Right lung (tissue), 5 donors: ENCODE measurements around the gene PLXNC1. TPM values are rescaled to one million over a fixed set of nuclear protein-coding genes. Genes with fewer than 3 reads are reported as not detected.

ENCODE experiments used
- DNase-seq, 2 donors: peaks; one replicate each; pipeline ENCODE4 v3.0.0-alpha.2; 2013
- polyA plus RNA-seq, 5 donors: library from polyadenylated mRNA; unstranded; fragments of 120-200 nt; gene quantifications; one replicate each; pipeline versions ENCODE4 v1.2.1 to v1.2.3, GENCODE V29; 2013; ENCODE audit warnings: inconsistent platforms in 1 of 5, low replicate concordance in 1 of 5; ENCODE audit not compliant: insufficient read length in 5 of 5, insufficient read depth in 1 of 5

PLXNC1 gene
- polyA plus RNA-seq, 5 donors = 8.1 to 11.7 (median 10.0) TPM

DNA sequence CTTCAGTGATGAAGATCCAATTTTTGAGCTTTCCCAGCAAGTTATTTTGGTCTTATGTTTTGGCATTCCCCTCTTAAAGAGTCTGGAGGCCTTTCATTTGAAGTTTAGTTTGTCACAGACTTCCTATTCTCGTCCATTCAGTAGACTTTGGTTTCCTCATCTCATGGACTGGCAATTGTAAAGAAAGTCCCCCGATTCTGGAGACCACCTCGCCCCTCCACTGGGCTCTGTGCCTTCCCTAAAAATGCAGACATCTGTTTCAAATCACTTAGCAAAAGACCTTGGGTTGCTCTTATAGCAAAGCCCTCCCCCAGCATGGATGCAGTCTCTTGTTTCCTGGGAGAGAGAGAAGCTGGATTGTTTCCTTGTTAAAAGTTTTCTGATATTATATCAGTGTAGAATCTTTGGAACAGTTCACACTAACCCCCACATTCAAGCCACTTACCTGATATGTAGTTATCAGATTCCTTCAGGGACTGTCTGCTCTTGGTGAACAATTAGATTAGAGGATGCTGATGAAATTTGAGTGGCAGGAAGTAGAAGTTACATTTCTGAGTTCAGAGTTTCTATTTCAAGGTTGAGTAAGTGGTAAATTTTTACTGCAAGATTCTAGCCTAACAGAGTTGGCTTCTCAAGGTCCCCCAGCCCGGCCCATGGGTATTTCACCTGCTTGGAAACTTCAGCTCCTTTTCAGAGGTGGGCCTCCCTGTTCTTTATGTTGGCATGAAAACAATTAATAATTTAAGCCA is 56.3 kb downstream of the PLXNC1 start:
- no peak for DNase-seq

DNA sequence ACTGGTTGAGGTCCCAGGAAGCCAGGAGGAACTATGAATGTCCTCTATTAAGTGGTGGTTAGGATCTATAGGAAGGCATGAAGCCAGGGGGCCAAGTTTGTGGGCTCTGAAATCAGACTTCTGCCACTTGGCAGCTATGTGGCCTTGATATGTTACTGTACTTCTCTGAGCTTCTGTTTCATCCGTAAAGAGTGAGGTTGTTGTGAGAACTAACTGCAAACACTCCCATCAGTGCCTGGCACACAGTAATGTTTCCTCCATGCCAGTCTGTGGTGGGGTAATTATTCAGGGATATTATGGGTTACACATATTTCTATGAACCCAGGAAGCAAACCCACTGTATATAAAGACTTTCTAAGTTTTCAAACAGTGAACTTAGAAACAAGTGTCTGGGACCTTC is 57.4 kb downstream of the PLXNC1 start:
- DNase-seq = no peak

DNA sequence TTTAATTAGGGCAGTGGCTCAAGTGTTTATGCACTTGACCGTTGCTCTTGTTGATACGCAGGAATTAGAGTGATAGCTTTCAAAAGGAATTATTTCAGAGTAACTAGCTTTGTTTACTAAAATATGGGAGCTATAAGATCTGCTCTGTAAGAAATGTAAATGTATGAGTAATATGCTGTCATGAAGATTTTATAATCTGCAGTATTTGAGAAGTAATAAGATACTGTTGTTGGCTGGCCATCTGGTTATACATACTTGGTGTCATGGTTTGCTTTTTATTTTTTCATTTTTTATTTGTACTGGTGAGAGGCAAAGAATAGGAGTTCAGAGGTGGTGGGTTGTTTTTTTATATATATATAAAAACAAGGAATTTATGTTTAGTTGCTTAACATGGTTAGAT is 58.5 kb downstream of the PLXNC1 start:
- DNase-seq = no peak

DNA sequence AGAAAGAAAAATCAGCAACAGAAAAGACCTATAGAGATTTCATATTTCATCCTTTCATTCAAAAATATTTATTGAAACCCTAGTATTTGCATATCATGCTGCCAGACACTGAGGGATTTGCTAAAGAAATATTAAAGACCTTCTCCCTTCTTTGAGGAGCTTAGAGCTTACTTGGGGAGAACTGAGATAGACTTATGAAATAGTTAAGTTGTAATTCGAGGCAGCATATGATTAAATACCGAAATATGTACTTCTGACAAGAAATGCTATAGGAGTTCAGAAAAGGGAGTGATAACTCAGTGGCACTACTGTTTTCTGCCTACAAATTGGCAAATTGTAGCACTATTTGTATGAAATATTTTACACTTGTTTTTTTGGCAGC is 59.1 kb downstream of the PLXNC1 start:
- DNase-seq = no peak

DNA sequence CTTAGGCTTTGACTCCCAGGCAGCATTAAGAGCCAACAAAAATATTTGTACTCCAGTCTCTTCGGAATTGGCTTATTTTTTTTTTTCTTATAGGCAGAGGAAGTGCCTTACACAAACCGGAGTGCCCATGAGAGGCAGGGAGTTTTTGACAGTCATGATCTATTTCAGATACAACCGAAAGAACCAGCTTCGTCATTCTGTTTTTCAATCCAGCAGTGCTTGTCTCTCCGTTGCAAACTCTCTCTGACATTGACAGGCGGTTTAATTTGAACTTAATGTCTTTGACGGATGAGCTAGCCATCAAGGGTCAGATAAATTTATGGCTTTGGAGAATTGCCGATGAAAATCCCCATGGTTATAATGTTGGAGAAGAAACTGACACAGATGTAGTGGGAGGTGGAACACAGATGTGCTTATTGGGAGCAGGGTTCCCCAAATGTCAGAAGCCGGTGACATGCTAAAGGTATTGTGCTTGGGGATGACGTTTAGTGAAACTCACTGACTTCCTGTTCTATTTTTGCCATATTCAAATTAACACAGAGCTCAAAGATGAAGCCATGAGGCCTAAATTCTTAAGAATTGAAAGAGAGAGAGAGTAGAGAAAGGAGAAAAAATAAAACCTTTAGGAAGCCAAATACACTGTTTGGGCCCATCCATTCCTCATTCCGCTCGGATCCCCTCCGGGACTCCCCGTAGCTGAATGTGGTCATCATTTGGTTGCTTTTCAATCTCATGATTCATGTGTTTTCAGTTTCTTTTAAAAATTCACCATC is 59.7 kb downstream of the PLXNC1 start:
- no peak for DNase-seq

DNA sequence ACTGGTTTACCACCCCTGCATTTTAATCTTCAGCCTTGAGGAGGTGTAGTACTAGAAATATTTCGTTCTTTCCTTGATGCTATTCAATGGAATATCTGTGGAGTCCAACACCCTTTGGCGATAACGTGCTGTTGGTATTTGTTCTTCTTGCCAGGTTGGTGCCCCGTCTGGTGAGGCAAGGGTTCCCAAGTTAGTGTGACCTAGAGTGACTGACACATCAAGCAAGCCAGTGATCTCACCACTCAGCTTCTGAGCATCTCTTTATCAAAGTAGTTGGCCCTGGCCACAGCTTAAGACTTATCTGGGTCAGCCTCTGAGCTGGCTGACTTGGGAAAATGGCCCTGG is 60.2 kb downstream of the PLXNC1 start:
- no peak for DNase-seq

DNA sequence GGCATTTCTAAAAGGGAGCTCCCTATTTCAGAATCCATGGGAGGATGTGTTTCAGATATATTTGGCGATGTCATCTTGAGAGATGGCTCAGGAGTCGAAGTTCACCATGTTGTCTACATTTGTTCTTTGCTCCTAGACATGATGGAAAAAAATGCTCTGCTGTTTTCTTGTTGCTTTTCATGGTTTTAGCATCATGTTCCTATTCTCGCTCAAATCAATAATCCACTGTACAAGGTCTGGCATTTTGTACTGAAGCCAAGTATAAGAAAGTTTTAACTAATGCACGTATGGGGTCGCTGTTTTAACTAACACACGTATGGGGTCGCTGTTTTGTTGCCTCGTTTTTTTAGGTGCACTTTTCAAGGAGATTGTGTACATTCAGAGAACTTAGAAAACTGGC is 60.9 kb downstream of the PLXNC1 start:
- DNase-seq = no peak

DNA sequence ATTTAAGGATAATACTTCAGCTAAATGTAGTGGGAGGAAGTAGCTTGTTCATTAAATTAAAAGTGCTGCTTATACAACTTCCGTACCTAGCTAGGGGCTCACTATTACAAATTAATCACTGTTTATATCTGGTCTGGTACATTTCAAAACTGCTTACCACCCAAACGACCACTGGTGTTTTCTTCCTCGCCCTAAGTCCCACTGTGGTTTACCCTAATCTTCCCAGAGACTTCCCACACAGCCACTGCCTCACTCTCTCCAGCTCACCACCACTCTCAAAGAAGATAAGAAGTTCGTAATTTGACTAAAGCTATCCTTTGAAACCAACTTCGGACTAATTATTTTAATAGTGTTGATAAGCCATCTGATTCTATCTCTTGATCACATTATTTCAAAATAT is 62.6 kb downstream of the PLXNC1 start:
- no peak for DNase-seq

DNA sequence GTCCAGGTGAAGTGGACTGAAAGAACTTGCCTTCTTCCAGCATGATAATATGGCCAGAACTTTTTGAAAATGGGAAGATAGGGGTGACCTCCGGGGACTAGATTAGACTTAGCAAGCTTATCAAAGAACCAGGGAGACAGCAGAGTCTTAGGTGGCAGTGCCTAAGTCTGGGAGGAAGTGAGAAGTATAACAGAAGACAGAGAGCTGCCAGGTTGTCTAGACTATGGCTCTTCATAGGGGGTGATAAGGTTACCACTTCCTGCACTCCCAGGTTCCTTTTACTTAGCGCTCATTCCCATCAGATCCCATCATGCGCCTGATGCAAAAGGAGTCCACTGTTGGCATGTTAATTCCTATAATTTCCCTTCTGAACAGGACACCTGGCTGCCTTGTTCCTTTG is 69.9 kb downstream of the PLXNC1 start:
- DNase-seq = no peak

DNA sequence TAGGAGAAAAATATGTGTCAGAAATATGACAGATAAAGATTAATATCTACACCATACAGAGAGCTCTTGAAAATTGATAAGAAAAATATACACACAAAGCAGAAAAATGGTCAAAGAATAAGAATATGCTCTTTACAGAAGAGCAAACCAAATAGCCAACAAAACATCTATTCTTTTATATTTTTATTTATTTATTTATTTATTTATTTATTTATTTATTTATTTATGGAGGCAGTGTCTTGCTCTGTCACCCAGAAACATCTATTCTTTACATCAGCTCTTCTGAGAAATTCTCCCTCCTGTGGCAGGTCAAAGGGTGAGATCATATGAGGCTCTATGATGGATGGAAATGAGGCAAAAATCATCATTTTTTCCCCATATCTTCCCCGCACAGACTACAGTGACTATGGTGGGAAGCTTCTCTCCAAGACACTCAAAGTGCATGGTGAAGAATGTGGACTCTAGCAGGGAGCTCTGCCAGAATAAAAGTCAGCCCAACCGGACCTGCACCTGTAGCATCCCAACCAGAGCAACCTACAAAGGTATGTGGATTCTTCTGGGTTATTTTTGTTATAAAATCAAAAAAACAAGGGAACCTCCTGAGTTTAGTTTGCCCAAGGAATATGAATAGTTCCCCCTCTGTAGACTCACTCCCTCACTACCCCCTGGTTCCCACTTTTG is 71.4 kb downstream of the PLXNC1 start:
- no peak for DNase-seq

DNA sequence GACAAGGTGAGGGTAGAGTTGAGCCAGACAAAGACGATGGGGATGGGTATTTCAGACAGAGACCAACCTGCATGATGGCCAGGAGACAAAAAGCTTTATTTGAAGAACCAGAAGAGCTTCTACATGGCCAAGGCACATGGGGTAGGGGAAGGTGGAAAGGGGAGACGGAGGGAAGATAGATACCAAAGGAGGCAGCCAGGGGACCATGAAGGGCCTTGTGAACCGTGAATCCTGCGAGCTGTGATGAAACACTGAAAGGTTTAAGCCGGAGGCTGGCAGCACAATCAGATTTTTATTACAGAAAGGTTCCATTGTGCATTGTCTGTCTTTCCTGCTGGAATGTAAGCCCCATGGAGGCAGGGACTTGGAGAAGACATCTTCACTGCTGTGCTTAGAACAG is 72.4 kb downstream of the PLXNC1 start:
- no peak for DNase-seq

DNA sequence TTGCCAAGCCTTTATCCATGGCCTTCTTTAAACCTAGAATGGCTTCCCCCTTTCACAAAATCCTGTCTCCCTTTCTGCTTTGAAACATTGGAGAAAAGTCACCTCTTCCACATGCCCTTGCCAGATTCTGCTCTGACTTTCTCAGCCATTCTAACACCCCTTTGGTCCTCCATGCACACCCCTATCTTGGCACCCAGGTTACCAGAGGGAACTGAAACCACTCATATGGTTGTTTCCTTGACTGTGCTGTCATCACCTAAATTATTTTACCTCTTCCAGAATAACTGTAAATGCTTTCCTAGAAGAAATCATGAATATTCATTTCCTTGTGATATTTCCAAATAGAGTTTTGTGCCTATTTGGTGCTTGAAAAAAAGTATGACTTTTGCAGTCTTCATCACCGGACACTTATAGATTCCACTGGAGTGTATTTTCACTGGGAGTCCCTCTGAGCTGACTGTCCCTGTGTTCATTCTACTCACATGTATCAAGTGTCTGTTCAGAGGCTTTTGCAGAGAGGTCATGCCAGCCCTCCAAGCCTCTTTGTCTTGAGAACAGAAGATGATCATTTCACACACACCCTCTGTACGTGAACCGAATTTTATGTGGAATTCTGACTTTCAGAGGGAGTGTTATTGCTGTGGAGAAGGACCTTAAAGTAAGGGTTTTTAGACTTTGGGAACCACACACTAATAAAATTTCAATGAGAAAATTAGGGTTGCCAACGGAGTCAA is 74.1 kb downstream of the PLXNC1 start:
- no peak for DNase-seq

DNA sequence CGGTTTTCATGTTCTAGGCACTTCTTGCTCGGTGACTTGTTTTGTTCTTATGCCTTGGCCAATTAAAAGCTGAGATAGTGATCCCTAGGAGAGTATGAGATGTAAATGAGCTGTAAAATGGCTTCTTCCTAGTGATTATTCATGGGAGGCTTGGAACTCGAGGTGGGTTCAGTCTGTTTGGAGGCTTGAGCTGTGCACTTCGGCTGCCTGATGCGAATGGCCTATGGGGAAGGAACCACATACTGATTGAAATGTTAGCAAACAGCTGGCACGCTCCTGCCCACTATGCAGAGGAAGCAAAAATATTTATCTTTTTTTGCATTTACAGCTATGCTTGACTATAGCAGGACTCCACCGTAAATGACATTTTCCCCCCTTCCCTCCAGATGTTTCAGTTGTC is 75.5 kb downstream of the PLXNC1 start:
- no peak for DNase-seq

DNA sequence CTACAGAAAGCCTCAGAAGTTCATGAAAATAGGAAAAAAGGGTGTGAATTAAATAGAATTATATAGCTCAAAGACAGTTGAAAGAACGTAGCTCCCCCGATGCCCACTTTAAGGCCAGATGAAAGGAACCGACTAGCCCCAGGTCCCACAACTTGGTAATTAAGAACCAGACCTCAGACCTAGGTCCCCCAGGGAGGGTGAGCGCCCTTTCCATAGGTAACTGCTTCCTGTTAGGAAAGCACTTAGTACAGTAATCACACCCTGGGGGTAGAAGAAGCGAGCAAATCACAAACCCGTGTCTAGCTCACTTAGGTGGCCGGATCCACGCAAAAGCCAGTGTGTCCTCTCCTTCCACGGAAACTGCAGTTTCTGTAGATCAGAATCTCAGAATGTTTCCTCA is 77.1 kb downstream of the PLXNC1 start:
- DNase-seq = no peak

DNA sequence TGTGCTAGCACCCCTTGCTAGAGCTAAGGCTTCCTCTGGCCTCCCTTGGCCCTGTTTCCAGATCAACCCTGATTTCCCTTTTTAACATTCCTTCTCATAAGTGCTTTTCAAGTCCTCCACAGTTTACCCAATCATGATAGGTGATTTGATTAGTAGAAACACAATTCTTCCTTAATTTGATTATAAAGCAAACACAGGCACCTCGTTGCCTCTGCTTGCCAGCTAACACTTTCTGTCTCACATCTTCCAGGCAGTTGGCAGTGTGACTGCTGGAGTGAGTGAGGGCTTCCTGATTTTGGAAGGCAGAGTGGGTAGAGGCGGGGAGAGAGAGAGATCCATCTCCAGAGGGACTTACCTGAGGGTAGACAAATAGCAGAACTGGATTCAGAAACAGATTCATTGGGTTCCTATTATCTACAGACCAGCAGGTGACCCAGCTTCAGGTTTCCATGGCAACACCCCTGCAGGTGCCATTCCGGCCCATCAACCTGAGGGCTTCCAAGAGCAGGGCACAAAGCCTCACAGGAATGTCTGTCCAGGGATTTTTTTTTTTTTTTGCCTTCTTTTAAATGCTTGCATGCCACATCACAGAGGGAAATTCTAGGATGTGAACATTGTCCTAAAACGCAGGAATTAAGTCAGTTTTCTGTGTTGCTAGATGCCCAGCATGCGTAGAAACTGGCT is 77.7 kb downstream of the PLXNC1 start:
- no peak for DNase-seq

DNA sequence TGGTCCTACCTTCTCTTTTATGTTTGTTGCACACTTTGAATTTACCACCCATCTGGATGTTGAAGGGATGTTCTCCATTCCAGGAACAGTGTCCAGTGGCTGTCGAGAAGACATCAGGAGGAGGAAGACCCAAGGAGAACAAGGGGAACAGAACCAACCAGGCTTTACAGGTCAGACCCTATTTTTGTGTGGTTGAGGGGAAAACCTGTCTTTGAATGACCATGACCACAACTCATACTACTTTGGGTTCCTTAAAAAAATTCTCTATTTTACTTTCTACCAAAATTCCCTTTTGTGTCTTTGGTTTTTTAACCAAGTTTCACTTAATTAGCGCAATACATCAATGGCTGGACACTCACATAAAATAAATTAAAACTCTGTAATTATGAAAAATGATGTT is 78.7 kb downstream of the PLXNC1 start:
- no peak for DNase-seq

DNA sequence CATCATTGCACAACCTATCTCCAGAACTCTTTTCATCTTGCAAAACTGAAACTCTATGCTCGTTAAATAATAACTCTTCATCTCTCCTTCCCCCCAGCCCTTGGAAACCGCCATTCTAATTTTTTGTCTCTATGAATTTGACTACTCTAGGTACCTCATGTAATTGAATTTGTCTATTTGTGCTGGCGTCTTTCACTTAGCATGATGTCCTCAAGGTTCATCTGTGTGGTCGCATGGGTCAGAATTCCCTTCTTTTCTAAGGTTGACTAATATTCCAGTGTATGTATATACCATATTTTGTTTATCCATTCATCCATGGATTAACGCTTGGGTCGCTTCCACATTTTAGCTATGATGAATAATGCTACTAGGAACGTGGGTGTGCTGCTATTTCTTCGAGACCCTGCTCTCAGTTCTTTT is 80.1 kb downstream of the PLXNC1 start:
- no peak for DNase-seq

DNA sequence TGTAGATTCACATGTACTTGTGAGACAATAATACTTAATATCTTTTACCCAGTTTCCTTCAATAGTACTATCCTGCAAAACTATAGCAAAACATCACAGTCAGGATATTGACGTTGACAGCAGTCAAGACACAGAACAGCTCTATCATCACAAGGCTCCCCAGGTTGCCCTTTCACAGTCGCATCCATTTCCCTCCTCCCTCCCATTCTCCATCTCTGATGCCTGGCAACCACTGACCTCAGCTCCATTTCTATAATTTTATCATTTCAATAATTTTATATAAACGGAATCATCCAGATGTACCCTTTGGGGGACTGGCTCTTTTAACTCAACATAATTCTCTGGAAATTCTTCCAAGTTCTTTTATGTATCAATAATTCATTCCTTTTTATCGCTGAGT is 81.5 kb downstream of the PLXNC1 start:
- no peak for DNase-seq

DNA sequence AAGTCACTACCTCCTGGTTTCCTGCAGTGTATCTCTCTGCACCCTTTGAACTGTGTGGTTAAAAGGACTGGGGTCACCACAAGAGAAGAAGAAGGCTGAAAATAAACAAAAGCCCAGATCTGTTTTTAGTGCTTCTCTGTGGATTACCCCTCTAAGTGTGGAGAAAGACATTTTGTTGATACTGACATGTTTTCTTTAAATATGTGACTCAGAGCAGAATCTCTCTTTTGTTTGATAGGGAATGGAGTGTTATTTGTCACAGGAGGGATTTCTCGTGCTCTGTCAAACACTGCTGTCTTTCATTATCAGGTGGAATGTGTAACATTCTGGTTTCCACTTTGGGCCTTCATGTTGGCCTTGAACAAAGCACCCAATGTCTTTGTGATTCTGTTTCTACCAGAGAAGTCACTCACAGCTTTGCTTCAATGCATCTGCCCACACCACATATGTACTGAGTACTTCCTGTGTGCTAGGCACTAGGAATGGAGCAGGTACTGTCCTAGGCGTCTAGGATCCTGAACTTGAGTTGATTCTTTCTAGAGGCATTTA is 82.1 kb downstream of the PLXNC1 start:
- no peak for DNase-seq

DNA sequence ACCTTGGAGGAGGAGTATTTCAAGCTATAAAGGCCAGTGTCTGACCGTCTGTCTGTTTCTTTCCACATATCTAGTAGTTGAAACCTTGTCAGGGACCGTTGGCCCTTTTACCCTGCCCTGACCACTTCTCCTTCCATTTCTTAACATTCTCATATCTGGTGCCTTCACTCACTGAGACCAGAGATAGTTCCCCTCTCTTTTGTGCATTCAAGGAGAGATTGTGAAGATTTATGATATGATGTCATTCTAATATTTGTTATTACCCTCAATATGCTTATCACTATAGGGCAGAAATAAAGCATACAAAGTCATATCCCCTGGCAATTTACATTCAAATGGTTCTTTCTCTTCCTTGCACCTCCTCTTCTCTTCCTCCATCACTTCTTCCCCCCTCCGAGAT is 83.3 kb downstream of the PLXNC1 start:
- no peak for DNase-seq

DNA sequence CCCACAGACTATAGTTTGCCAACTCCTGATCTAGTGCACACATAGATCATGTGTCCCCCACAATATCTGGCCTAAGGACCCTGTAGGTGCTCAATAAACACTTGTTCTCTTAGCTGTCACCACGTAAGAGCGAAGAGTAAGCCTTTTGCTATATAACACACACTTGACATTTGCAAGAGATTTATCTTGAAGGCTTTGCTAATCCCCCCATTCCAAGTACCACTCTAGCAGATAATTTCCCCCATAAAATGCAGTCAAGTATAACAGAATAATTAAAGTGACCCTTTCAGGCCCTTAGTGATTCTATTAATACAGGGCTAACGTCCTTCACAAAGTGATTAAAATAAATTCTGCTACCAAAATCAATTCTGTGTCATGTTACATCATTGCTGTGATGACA is 87.5 kb downstream of the PLXNC1 start:
- no peak for DNase-seq
